Endothelial cell of umbilical vein (primary cell): ENCODE results near the gene NR4A1. TPM values are rescaled to one million over a fixed set of nuclear protein-coding genes. Genes with fewer than 3 reads are reported as not detected.

Source experiments
- BruUV-seq: library from RNA; stranded (reverse); fragments of 400-500 nt; replicated peaks from 2 replicates; lab custom pipeline; 2021; lab: Mats Ljungman, UMichigan
- CTCF ChIA-PET: fragments of 300-600, 350-600 bp; sonication (Branson Sonifier 250); formaldehyde crosslinking; loops from one replicate; lab custom pipeline; 2021; ENCODE audit warnings: antibody characterized with exemption, inconsistent platforms; lab: Charles Lee
- POLR2A ChIA-PET: fragments of 300-600, 350-600 bp; sonication (Branson Sonifier 250); formaldehyde crosslinking; loops from one replicate; lab custom pipeline; 2021; ENCODE audit warnings: antibody characterized with exemption, inconsistent platforms; lab: Charles Lee
- DNase-seq: peaks from one replicate; pipeline ENCODE4 v3.0.0-alpha.2; 2011; ENCODE audit warnings: low read depth, low spot score
- FAIRE-seq: peaks from 2 replicates; lab custom pipeline; 2011; peaks lifted over from hg19 to GRCh38; lab: Jason Lieb, UNC
- H2AFZ ChIP-seq: 2 replicates; pipeline ENCODE4 v1.6.0; 2012; ENCODE audit warnings: low read depth, low read length, control low read depth, inconsistent platforms
- H3K27ac ChIP-seq: 2 replicates; pipeline ENCODE4 v1.5.1; 2011; ENCODE audit warnings: low read depth, mild to moderate bottlenecking, control low read depth, low read length, moderate library complexity; ENCODE audit not compliant: insufficient read depth
- H3K27me3 ChIP-seq, 2 experiments: 2 replicates each; pipeline versions ENCODE4 v1.6.0 to v1.6.1; 2011; ENCODE audit warnings: low read length in 2 of 2, mixed read lengths in 1 of 2; ENCODE audit not compliant: control insufficient read depth in 2 of 2, insufficient read depth in 2 of 2
- H3K36me3 ChIP-seq, 2 experiments: 2 replicates in 1 of 2; 3 replicates in 1 of 2; pipeline ENCODE4 v1.5.1; 2011; ENCODE audit warnings: low read length in 2 of 2, mild to moderate bottlenecking in 1 of 2, moderate library complexity in 1 of 2; ENCODE audit not compliant: control insufficient read depth in 2 of 2, insufficient read depth in 2 of 2; ENCODE audit errors: extremely low read depth in 1 of 2
- H3K4me1 ChIP-seq: 3 replicates; pipeline ENCODE4 v1.5.1; 2011; ENCODE audit warnings: mild to moderate bottlenecking, low read length; ENCODE audit not compliant: control insufficient read depth, insufficient read depth; ENCODE audit errors: extremely low read depth
- H3K4me2 ChIP-seq: 2 replicates; pipeline ENCODE4 v1.6.1; 2011; ENCODE audit warnings: low read length, control low read depth, mixed read lengths; ENCODE audit not compliant: insufficient read depth
- H3K4me3 ChIP-seq, 3 experiments: fragments of 200-600 bp in 1 of 3; sonication (generic), shearing (Covaris generic) in 1 of 3; replicated peaks in 1 of 3; 2 replicates each; pipeline ENCODE4 v1.5.1; 2011 to 2016; ENCODE audit warnings: control low read depth in 3 of 3, low read length in 3 of 3, mild to moderate bottlenecking in 2 of 3, inconsistent platforms in 1 of 3, low read depth in 1 of 3, moderate library complexity in 1 of 3; ENCODE audit not compliant: insufficient read depth in 1 of 3
- H3K79me2 ChIP-seq: 2 replicates; pipeline ENCODE4 v1.6.0; 2012; ENCODE audit warnings: low read length, inconsistent platforms; ENCODE audit not compliant: control insufficient read depth, insufficient read depth
- H3K9ac ChIP-seq: replicated peaks from 2 replicates; pipeline ENCODE3; 2011; ENCODE audit warnings: low read length, control low read depth; ENCODE audit not compliant: insufficient read depth; ENCODE audit errors: extremely low read depth
- H3K9me1 ChIP-seq: replicated peaks from 3 replicates; pipeline ENCODE4 v1.6.0; 2011; ENCODE audit warnings: mild to moderate bottlenecking, low read length; ENCODE audit not compliant: control insufficient read depth, insufficient read depth; ENCODE audit errors: extremely low read depth
- H3K9me3 ChIP-seq: replicated peaks from 2 replicates; pipeline ENCODE4 v1.5.1; 2012; ENCODE audit warnings: low read length, inconsistent platforms; ENCODE audit not compliant: control insufficient read depth, insufficient read depth
- H4K20me1 ChIP-seq: replicated peaks from 2 replicates; pipeline ENCODE3; 2011; ENCODE audit warnings: mild to moderate bottlenecking, low read length; ENCODE audit not compliant: control insufficient read depth, insufficient read depth; ENCODE audit errors: extremely low read depth
- EZH2 ChIP-seq: IDR thresholded peaks from 2 replicates; pipeline ENCODE4 v1.6.1; 2012; ENCODE audit warnings: borderline replicate concordance, low read depth, mild to moderate bottlenecking, moderate library complexity, low read length, inconsistent platforms; ENCODE audit not compliant: severe bottlenecking
- FOS ChIP-seq: IDR thresholded peaks from 2 replicates; pipeline ENCODE4 v1.6.1; 2011; ENCODE audit warnings: mild to moderate bottlenecking, low read length, moderate library complexity, borderline replicate concordance; ENCODE audit not compliant: insufficient read depth
- GATA2 ChIP-seq: IDR thresholded peaks from 2 replicates; pipeline ENCODE4 v1.7.0; 2011; ENCODE audit warnings: low read depth, mild to moderate bottlenecking, moderate library complexity, mixed read lengths, low read length; ENCODE audit not compliant: insufficient read length, insufficient read depth
- JUN ChIP-seq: IDR thresholded peaks from 2 replicates; pipeline ENCODE4 v1.6.1; 2011; ENCODE audit warnings: borderline replicate concordance, low read depth; ENCODE audit not compliant: insufficient read length, insufficient read depth
- MAX ChIP-seq: IDR thresholded peaks from 2 replicates; pipeline ENCODE4 v1.6.1; 2011; ENCODE audit not compliant: insufficient read depth, insufficient read length
- MYC ChIP-seq: IDR thresholded peaks from one replicate; pipeline ENCODE4 v1.6.1; 2011; ENCODE audit warnings: mild to moderate bottlenecking, low read depth, low read length
- POLR2A ChIP-seq: IDR thresholded peaks from 2 replicates; pipeline ENCODE4 v1.6.1; 2012; ENCODE audit warnings: low read depth, mild to moderate bottlenecking, control low read depth, low read length
- POLR2AphosphoS5 ChIP-seq: IDR thresholded peaks from 2 replicates; pipeline ENCODE4 v1.6.1; 2012; ENCODE audit warnings: low read depth, mild to moderate bottlenecking, control low read depth, low read length, moderate library complexity; ENCODE audit not compliant: insufficient read depth
- dilution Hi-C: fragments of 300-500 bp; cut with MboI; formaldehyde crosslinking; loops from one replicate; pipeline ENCODE4 v1.15.0; 2019; ENCODE audit warnings: low sequenced_read_pairs; ENCODE audit not compliant: extremely low pct_ligation_motif_present
- intact Hi-C: fragments of 100-400 bp; cut with micrococcal nuclease; formaldehyde crosslinking; loops from one replicate; pipeline ENCODE4 v1.10.0; 2022
- polyA plus RNA-seq, 4 experiments: library from polyadenylated mRNA; depleted of rRNA in 3 of 4; stranded (reverse) in 3 of 4; unstranded in 1 of 4; fragments of >200 nt; gene quantifications; 2 replicates each; pipeline versions ENCODE4 v1.2.1 to v1.2.3, GENCODE V29; 2011 to 2012; ENCODE audit warnings: missing spikeins in 1 of 4
- total RNA-seq: library from RNA; stranded (reverse); gene quantifications from 2 replicates; pipeline ENCODE4 v1.2.3, GENCODE V29; 2021
- TF ChIP-seq, protein P1 (sequence below), 2 donors: IDR thresholded peaks; 1 replicate in 1 of 2; 2 replicates in 1 of 2; pipeline ENCODE4 v1.5.1; 2011; ENCODE audit warnings: low read length in 2 of 2, mild to moderate bottlenecking in 2 of 2, moderate library complexity in 2 of 2, control low read depth in 1 of 2, inconsistent platforms in 1 of 2, low read depth in 1 of 2; ENCODE audit not compliant: insufficient read depth in 1 of 2; ENCODE audit errors: extremely low read depth in 1 of 2

Gene NR4A1
- total and polyA plus RNA-seq, 2 donors (not counting 3 experiments of a cell fraction or from before 2014, with no cell fraction given), result 6.8 to 18.2 TPM

GRCh38 chr12:52081263-52081733 lies 30.1 kb downstream of the NR4A1 start:
- H3K4me2 ChIP-seq, result no peak overlapping the region
- no peaks in the 10 kb centered on the region for H3K79me2 ChIP-seq
- H3K27me3 ChIP-seq, result no peaks in the 10 kb centered on the region
- ChIA-PET POLR2A (interaction anchor here (1.2 to 1.9 kb wide), 2 partner anchors 56 to 75 kb away, joined by 3 to 7 read pairs; partner anchors contain the start of gene TAMALIN), CTCF (interaction anchor here (0.8 to 12.8 kb wide), 6 partner anchors 9 to 55 kb away, joined by 4 to 452 read pairs (median 22); partner anchors contain the start of gene ATG101)
- intact Hi-C loops (no loop called here), dilution Hi-C loops (no loop called here)
- H3K9me1 ChIP-seq, result no peaks in the 10 kb centered on the region
- H3K4me3 ChIP-seq, result no peak overlapping the region
- no peak for FAIRE-seq
- H2AFZ ChIP-seq, result no peak overlapping the region
- no peak for DNase-seq
- peaks cover 5% of the 10 kb centered on the region for H3K4me1 ChIP-seq
- peaks cover 7 to 17% of the 10 kb centered on the region in 2 experiments for H3K36me3 ChIP-seq
- no peaks in the 10 kb centered on the region for H3K9me3 ChIP-seq
- no peak overlapping the region for H3K27ac ChIP-seq
- no peak for TF ChIP-seq EZH2
- no peak for TF ChIP-seq POLR2AphosphoS5
- TF ChIP-seq MYC, result no peak
- no peaks in the 10 kb centered on the region for H4K20me1 ChIP-seq
- no peak overlapping the region for H3K9ac ChIP-seq
- BruUV-seq, result no TSS peak

DNA sequence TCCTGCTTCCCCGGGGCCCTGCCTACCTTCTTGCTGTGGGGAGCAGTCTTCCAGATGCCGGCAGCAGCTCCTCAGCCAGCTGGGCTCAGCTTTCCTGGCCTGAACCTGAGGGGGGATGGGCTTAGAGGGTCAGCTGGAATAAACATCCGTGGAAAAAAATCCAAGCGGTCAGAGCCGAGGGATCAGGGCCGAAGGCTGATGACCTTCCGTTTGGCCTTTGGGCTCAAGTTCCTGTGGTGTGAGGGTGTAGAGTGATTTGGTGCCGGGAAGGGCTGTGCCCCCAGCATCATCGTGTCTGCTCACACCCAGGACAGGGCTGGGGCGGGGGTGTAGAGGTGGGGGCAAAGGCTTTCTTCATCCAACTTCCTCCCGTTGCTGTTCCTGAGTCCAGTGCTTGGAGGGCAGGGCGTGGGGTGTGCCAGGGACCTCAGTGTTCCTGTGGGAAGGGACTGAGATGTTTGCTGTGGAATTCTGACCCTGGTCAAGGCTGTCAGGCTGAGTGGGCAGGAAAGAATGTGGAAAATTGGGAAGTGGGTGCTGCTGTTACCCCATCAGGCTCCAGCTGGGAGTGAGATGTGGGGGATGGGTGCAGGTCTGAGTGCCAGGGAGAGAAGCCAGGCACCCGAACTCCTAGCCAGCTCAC lies 30.9 kb downstream of the NR4A1 start:
- Histone ChIP-seq H3K79me2 (no peaks in the 10 kb centered on the region), H3K4me3 (no peak overlapping the region), H3K27me3 (no peaks in the 10 kb centered on the region), H4K20me1 (no peaks in the 10 kb centered on the region), H3K9me3 (no peaks in the 10 kb centered on the region), H2AFZ (no peak overlapping the region), H3K9ac (no peak overlapping the region), H3K36me3 (peaks cover 6 to 9% of the 10 kb centered on the region in 2 experiments), H3K4me1 (peaks cover 5% of the 10 kb centered on the region), H3K4me2 (no peak overlapping the region), H3K27ac (no peak overlapping the region), H3K9me1 (no peaks in the 10 kb centered on the region)
- POLR2A ChIA-PET, result interaction anchor here (0.8 to 1.9 kb wide), 2 partner anchors 57 to 76 kb away, joined by 3 to 7 read pairs; partner anchors contain the start of gene TAMALIN
- TF ChIP-seq FOS (no peak), POLR2A (no peak), GATA2 (no peak), POLR2AphosphoS5 (no peak), EZH2 (no peak), MAX (no peak), JUN (no peak), MYC (no peak)
- TF ChIP-seq, protein P1, sequence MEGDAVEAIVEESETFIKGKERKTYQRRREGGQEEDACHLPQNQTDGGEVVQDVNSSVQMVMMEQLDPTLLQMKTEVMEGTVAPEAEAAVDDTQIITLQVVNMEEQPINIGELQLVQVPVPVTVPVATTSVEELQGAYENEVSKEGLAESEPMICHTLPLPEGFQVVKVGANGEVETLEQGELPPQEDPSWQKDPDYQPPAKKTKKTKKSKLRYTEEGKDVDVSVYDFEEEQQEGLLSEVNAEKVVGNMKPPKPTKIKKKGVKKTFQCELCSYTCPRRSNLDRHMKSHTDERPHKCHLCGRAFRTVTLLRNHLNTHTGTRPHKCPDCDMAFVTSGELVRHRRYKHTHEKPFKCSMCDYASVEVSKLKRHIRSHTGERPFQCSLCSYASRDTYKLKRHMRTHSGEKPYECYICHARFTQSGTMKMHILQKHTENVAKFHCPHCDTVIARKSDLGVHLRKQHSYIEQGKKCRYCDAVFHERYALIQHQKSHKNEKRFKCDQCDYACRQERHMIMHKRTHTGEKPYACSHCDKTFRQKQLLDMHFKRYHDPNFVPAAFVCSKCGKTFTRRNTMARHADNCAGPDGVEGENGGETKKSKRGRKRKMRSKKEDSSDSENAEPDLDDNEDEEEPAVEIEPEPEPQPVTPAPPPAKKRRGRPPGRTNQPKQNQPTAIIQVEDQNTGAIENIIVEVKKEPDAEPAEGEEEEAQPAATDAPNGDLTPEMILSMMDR (IDR thresholded peaks at IDR 0.05; ENCODE audit: extremely low read depth in 1 of 2, insufficient read depth in 1 of 2, low read depth in 1 of 2, low read length in 2 of 2), result no peak
- DNase-seq, result no peak
- intact Hi-C loops, result no loop called here
- dilution Hi-C loops, result no loop called here
- CTCF ChIA-PET, result interaction anchor here (0.8 to 12.8 kb wide), 20 partner anchors 9 to 197 kb away, joined by 3 to 452 read pairs (median 6); partner anchors contain the start of genes ATG101, NR4A1 and TAMALIN
- no peak for FAIRE-seq
- BruUV-seq, result no TSS peak
